Mesodermal cell (in vitro differentiated cells): Measurements from ENCODE around the gene MAGI1.
"Not testable (repeated sequence)": the region's sequence is repeated elsewhere in the genome, so short reads cannot be mapped to it uniquely, and the experiment has no call there.

Experiments
- H3K27ac ChIP-seq: 2 replicates; pipeline ENCODE4 v1.7.0; 2013; ENCODE audit warnings: mild to moderate bottlenecking, low read depth, low read length, moderate library complexity; ENCODE audit not compliant: severe bottlenecking
- H3K36me3 ChIP-seq: 2 replicates; pipeline ENCODE4 v1.7.1; 2013; ENCODE audit warnings: mild to moderate bottlenecking, low read length, moderate library complexity; ENCODE audit not compliant: control insufficient read depth, insufficient read depth
- H3K4me1 ChIP-seq: one replicate; pipeline ENCODE4 v1.7.1; 2013; ENCODE audit warnings: mild to moderate bottlenecking, low read length; ENCODE audit not compliant: insufficient read depth, control insufficient read depth, poor library complexity, severe bottlenecking
- H3K4me3 ChIP-seq: 2 replicates; pipeline ENCODE4 v1.7.0; 2013; ENCODE audit warnings: low read length, control low read depth, mild to moderate bottlenecking; ENCODE audit not compliant: insufficient read depth, poor library complexity, severe bottlenecking; ENCODE audit errors: extremely low read depth
- H3K9me3 ChIP-seq: 2 replicates; pipeline ENCODE4 v1.7.1; 2013; ENCODE audit warnings: mild to moderate bottlenecking, low read length, moderate library complexity; ENCODE audit not compliant: control insufficient read depth
- WGBS, 2 experiments: methylation state at CpG; one replicate each; pipeline ENCODE4 v1.1.5; 2013; ENCODE audit warnings: missing lambda C conversion rate in 2 of 2; ENCODE audit not compliant: insufficient coverage in 2 of 2; 5-methylcytosine and 5-hydroxymethylcytosine counted together

The MAGI1 gene

GRCh38 chr3:65572175-65572777, 466.4 kb downstream of the MAGI1 start:
- H3K4me3 ChIP-seq, result no peak overlapping the region
- peaks cover 6% of the 10 kb centered on the region for H3K4me1 ChIP-seq
- WGBS, 2 experiments, result 67 to 83% methylated on average over 1 of the region's 2 CpGs
- no peak overlapping the region for H3K27ac ChIP-seq
- peaks cover 5% of the 10 kb centered on the region for H3K9me3 ChIP-seq
- no peaks in the 10 kb centered on the region for H3K36me3 ChIP-seq

- H3K4me3 ChIP-seq, result no peak overlapping the region
- peaks cover 8% of the 10 kb centered on the region for H3K4me1 ChIP-seq
- no peaks in the 10 kb centered on the region for H3K36me3 ChIP-seq
- 92% methylated on average over 2 of the region's 3 CpGs; no CpG with 5 or more reads in 1 of the 2 experiments for WGBS, 2 experiments
- H3K9me3 ChIP-seq, result peaks cover 5% of the 10 kb centered on the region
- no peak overlapping the region for H3K27ac ChIP-seq
These were observed 468.8 kb downstream of the MAGI1 start for GRCh38 chr3:65569845-65570405.

GRCh38 chr3:65569129-65569528, 469.6 kb downstream of the MAGI1 start:
- Histone ChIP-seq H3K4me3 (no peak overlapping the region), H3K4me1 (peaks cover 8% of the 10 kb centered on the region), H3K9me3 (peaks cover 5% of the 10 kb centered on the region), H3K27ac (no peak overlapping the region), H3K36me3 (no peaks in the 10 kb centered on the region)
- 92 to 93% methylated on average over 1 of the region's 1 CpG for WGBS, 2 experiments

- peaks cover 8% of the 10 kb centered on the region for H3K4me1 ChIP-seq
- peaks cover 1% of the 10 kb centered on the region for H3K9me3 ChIP-seq
- 92 to 100% methylated on average over 2 of the region's 3 CpGs for WGBS, 2 experiments
- H3K4me3 ChIP-seq, result no peak overlapping the region
- H3K36me3 ChIP-seq, result no peaks in the 10 kb centered on the region
- H3K27ac ChIP-seq, result no peak overlapping the region
These were observed 470.2 kb downstream of the MAGI1 start for GRCh38 chr3:65568497-65568896.

GRCh38 chr3:65565744-65566143, 473.0 kb downstream of the MAGI1 start:
- not testable (repeated sequence) for H3K4me1 ChIP-seq, H3K36me3 ChIP-seq, H3K27ac ChIP-seq, H3K9me3 ChIP-seq, H3K4me3 ChIP-seq
- WGBS, 2 experiments, result 100% methylated on average over 2 of the region's 11 CpGs; no CpG with 5 or more reads in 1 of the 2 experiments

- Histone ChIP-seq H3K9me3 (no peaks in the 10 kb centered on the region), H3K27ac (no peak overlapping the region), H3K4me1 (peaks cover 8% of the 10 kb centered on the region), H3K36me3 (no peaks in the 10 kb centered on the region), H3K4me3 (no peak overlapping the region)
- WGBS, 2 experiments, result 85 to 100% methylated on average over 1 to 3 of the region's 3 CpGs
These were observed 474.2 kb downstream of the MAGI1 start for GRCh38 chr3:65564483-65564882.

GRCh38 chr3:65563861-65564260, 474.9 kb downstream of the MAGI1 start:
- peaks cover 8% of the 10 kb centered on the region for H3K4me1 ChIP-seq
- WGBS, 2 experiments, result 72 to 88% methylated on average over 5 of the region's 5 CpGs
- no peak overlapping the region for H3K4me3 ChIP-seq
- no peaks in the 10 kb centered on the region for H3K9me3 ChIP-seq
- no peak overlapping the region for H3K27ac ChIP-seq
- no peaks in the 10 kb centered on the region for H3K36me3 ChIP-seq

GRCh38 chr3:65562447-65562846, 476.3 kb downstream of the MAGI1 start:
- Histone ChIP-seq H3K4me1 (peaks cover 8% of the 10 kb centered on the region), H3K9me3 (no peaks in the 10 kb centered on the region), H3K27ac (no peak overlapping the region), H3K36me3 (no peaks in the 10 kb centered on the region), H3K4me3 (no peak overlapping the region)
- 100% methylated on average over 1 of the region's 2 CpGs; no CpG with 5 or more reads in 1 of the 2 experiments for WGBS, 2 experiments

- Histone ChIP-seq H3K27ac (no peak overlapping the region), H3K9me3 (no peaks in the 10 kb centered on the region), H3K4me1 (peaks cover 2% of the 10 kb centered on the region), H3K4me3 (no peak overlapping the region), H3K36me3 (no peaks in the 10 kb centered on the region)
- 90 to 100% methylated on average over 2 of the region's 3 CpGs for WGBS, 2 experiments
These were observed 477.1 kb downstream of the MAGI1 start for GRCh38 chr3:65561617-65562016.

- Histone ChIP-seq H3K4me3 (no peak overlapping the region), H3K27ac (no peak overlapping the region), H3K36me3 (no peaks in the 10 kb centered on the region), H3K4me1 (no peaks in the 10 kb centered on the region), H3K9me3 (no peaks in the 10 kb centered on the region)
- 94% methylated on average over 1 of the region's 4 CpGs; no CpG with 5 or more reads in 1 of the 2 experiments for WGBS, 2 experiments
These were observed 477.8 kb downstream of the MAGI1 start for GRCh38 chr3:65560901-65561300.

- Histone ChIP-seq H3K4me3 (no peak overlapping the region), H3K4me1 (no peaks in the 10 kb centered on the region), H3K9me3 (no peaks in the 10 kb centered on the region), H3K27ac (no peak overlapping the region), H3K36me3 (no peaks in the 10 kb centered on the region)
- WGBS, 2 experiments, result 94% methylated on average over 3 of the region's 5 CpGs; no CpG with 5 or more reads in 1 of the 2 experiments
These were observed 478.6 kb downstream of the MAGI1 start for GRCh38 chr3:65560133-65560532.
